ENCODE data around the gene HKDC1.

Gene HKDC1

GRCh38 chr10:69230128-69230527 is 10.0 kb downstream of the HKDC1 start:
- no peak for TF ChIP-seq REST (IDR thresholded peaks at IDR 0.05; ENCODE audit: insufficient read depth in 1 of 2, low read depth in 2 of 2, low read length in 2 of 2)
- TF ChIP-seq SIN3A (IDR thresholded peaks at IDR 0.05; ENCODE audit: borderline replicate concordance, insufficient read depth, low read length), result no peak
- TF ChIP-seq POLR2AphosphoS5 (IDR thresholded peaks at IDR 0.05; ENCODE audit: low read depth, low read length), result no peak

GRCh38 chr10:69232252-69232651 is 12.1 kb downstream of the HKDC1 start:
- no peak for TF ChIP-seq REST (IDR thresholded peaks at IDR 0.05; ENCODE audit: insufficient read depth in 1 of 2, low read depth in 2 of 2, low read length in 2 of 2)

DNA sequence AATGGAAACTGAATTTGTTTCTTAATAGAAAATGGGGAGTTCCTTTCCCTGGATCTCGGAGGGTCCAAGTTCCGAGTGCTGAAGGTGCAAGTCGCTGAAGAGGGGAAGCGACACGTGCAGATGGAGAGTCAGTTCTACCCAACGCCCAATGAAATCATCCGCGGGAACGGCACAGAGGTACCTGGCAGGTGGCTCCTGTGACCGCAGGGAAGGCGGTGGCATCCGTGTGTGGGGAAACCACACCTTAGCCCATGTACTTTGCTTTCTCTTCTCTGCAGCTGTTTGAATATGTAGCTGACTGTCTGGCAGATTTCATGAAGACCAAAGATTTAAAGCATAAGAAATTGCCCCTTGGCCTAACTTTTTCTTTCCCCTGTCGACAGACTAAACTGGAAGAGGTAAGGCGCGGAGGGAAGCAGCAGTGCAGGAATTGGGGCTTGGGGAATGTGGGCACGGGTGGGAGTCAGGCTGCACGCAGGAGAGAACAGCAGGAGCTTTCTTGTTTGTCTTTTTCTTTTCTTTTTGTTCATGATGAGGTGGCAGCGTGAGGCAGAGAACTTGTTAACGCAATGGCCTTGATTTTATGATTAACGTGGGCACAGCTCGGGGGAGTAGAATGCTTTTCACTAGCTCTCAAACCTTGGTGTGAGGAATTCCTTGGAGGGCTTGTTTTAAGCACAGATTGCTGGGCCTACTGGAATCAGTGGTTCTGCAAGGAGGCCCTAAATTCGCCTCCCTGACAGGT is 12.8 kb downstream of the HKDC1 start:
- TF ChIP-seq TAF1 (IDR thresholded peaks at IDR 0.05; ENCODE audit: borderline replicate concordance, insufficient read depth, low read length) (no peak), REST (IDR thresholded peaks at IDR 0.05; ENCODE audit: insufficient read depth in 1 of 2, low read depth in 2 of 2, low read length in 2 of 2) (no peak), POLR2AphosphoS5 (IDR thresholded peaks at IDR 0.05; ENCODE audit: low read depth, low read length) (no peak), FOXP2 (optimal IDR thresholded peaks at IDR 0.05; ENCODE audit: borderline replicate concordance, extremely low read depth, extremely low read length, insufficient read depth) (no peak), SIN3A (IDR thresholded peaks at IDR 0.05; ENCODE audit: borderline replicate concordance, insufficient read depth, low read length) (no peak)

DNA sequence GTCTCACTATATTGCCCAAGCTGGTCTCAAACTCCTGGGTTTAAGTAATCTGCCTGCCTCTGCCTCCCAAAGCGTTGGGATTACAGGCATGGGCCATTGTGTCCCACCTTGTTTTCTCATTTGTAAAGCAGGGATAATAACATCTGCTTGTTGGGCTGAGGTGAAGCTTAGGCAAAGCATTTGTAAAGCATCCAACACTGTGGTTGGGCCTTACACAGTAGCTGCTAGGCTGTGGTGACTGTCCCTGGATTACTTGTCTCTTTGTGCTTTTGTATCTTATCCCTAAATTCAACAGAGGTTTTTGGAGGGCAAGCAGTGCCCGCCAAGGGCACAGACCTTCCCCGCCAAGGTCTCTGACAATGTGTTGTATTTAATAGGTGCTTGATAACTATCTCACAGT is 14.3 kb downstream of the HKDC1 start:
- TF ChIP-seq FOXP2 (optimal IDR thresholded peaks at IDR 0.05; ENCODE audit: borderline replicate concordance, extremely low read depth, extremely low read length, insufficient read depth), result no peak
- no peak for TF ChIP-seq POLR2AphosphoS5 (IDR thresholded peaks at IDR 0.05; ENCODE audit: low read depth, low read length)
- TF ChIP-seq TAF1 (IDR thresholded peaks at IDR 0.05; ENCODE audit: borderline replicate concordance, insufficient read depth, low read length), result no peak
- no peak for TF ChIP-seq REST (IDR thresholded peaks at IDR 0.05; ENCODE audit: insufficient read depth in 1 of 2, low read depth in 2 of 2, low read length in 2 of 2)
- no peak for TF ChIP-seq SIN3A (IDR thresholded peaks at IDR 0.05; ENCODE audit: borderline replicate concordance, insufficient read depth, low read length)

DNA sequence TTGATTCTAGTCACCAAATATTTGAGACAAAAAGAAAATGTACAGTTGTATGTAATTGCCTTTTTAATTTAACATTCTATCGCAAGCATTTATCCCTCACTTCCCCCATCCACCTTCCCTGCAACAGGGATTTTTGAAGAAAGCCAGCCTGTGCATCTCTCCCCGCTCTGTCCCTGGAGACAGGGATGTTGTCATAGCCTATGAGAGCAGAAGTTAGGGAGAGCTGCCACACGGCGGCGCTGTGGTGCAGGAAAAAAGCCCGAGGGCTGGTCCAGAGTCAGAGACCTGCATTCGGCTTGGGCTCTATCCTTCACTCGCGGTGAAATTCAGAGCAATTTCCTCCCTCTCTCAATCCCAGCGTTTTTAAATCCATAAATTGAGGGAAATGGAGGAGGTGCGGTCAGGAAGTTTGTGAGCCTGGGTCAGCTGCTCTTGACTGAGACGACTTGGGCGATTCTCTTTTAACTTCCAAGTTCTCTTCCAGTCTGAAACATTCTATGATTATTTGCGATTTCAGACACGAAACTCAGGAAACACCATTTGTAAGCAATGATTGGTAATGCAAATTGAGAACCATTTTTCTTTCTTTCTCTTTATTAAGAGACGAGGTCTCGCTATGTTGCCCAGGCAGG is 17.5 kb downstream of the HKDC1 start:
- TF ChIP-seq FOXP2 (optimal IDR thresholded peaks at IDR 0.05; ENCODE audit: borderline replicate concordance, extremely low read depth, extremely low read length, insufficient read depth) (peak; percentile 33), SIN3A (IDR thresholded peaks at IDR 0.05; ENCODE audit: borderline replicate concordance, insufficient read depth, low read length) (no peak)

All from PFSK-1 (cell line).